PFSK-1 (cell line): ENCODE results near the gene CACNA1C.

Experiments used
- FOXP2 ChIP-seq: optimal IDR thresholded peaks from 2 replicates; pipeline ENCODE3; 2011; ENCODE audit warnings: borderline replicate concordance, control low read depth, inconsistent platforms; ENCODE audit not compliant: insufficient read depth; ENCODE audit errors: extremely low read length, extremely low read depth
- POLR2AphosphoS5 ChIP-seq: IDR thresholded peaks from 2 replicates; pipeline ENCODE4 v1.6.1; 2012; ENCODE audit warnings: low read depth, mild to moderate bottlenecking, control low read depth, low read length, moderate library complexity
- SIN3A ChIP-seq: IDR thresholded peaks from 2 replicates; pipeline ENCODE4 v1.6.1; 2012; ENCODE audit warnings: mild to moderate bottlenecking, low read length, moderate library complexity, borderline replicate concordance; ENCODE audit not compliant: insufficient read depth
- TAF1 ChIP-seq: IDR thresholded peaks from 2 replicates; pipeline ENCODE4 v1.6.1; 2012; ENCODE audit warnings: low read length, control low read depth, borderline replicate concordance; ENCODE audit not compliant: insufficient read depth
- TF ChIP-seq, protein P1 (sequence below), 2 experiments: IDR thresholded peaks; 2 replicates each; pipeline versions ENCODE4 v1.6.1 to v1.8.0; 2011 to 2012; ENCODE audit warnings: low read depth in 2 of 2, low read length in 2 of 2, control low read depth in 1 of 2, inconsistent platforms in 1 of 2, mild to moderate bottlenecking in 1 of 2, moderate library complexity in 1 of 2; ENCODE audit not compliant: insufficient read depth in 1 of 2

The CACNA1C gene

GRCh38 chr12:2387103-2387834, 334.5 kb downstream of the CACNA1C start:
- TF ChIP-seq TAF1 (no peak), POLR2AphosphoS5 (no peak), SIN3A (no peak), FOXP2 (no peak)
- TF ChIP-seq, protein P1, sequence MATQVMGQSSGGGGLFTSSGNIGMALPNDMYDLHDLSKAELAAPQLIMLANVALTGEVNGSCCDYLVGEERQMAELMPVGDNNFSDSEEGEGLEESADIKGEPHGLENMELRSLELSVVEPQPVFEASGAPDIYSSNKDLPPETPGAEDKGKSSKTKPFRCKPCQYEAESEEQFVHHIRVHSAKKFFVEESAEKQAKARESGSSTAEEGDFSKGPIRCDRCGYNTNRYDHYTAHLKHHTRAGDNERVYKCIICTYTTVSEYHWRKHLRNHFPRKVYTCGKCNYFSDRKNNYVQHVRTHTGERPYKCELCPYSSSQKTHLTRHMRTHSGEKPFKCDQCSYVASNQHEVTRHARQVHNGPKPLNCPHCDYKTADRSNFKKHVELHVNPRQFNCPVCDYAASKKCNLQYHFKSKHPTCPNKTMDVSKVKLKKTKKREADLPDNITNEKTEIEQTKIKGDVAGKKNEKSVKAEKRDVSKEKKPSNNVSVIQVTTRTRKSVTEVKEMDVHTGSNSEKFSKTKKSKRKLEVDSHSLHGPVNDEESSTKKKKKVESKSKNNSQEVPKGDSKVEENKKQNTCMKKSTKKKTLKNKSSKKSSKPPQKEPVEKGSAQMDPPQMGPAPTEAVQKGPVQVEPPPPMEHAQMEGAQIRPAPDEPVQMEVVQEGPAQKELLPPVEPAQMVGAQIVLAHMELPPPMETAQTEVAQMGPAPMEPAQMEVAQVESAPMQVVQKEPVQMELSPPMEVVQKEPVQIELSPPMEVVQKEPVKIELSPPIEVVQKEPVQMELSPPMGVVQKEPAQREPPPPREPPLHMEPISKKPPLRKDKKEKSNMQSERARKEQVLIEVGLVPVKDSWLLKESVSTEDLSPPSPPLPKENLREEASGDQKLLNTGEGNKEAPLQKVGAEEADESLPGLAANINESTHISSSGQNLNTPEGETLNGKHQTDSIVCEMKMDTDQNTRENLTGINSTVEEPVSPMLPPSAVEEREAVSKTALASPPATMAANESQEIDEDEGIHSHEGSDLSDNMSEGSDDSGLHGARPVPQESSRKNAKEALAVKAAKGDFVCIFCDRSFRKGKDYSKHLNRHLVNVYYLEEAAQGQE (IDR thresholded peaks at IDR 0.05; ENCODE audit: insufficient read depth in 1 of 2, low read depth in 2 of 2, low read length in 2 of 2) = no peak

DNA sequence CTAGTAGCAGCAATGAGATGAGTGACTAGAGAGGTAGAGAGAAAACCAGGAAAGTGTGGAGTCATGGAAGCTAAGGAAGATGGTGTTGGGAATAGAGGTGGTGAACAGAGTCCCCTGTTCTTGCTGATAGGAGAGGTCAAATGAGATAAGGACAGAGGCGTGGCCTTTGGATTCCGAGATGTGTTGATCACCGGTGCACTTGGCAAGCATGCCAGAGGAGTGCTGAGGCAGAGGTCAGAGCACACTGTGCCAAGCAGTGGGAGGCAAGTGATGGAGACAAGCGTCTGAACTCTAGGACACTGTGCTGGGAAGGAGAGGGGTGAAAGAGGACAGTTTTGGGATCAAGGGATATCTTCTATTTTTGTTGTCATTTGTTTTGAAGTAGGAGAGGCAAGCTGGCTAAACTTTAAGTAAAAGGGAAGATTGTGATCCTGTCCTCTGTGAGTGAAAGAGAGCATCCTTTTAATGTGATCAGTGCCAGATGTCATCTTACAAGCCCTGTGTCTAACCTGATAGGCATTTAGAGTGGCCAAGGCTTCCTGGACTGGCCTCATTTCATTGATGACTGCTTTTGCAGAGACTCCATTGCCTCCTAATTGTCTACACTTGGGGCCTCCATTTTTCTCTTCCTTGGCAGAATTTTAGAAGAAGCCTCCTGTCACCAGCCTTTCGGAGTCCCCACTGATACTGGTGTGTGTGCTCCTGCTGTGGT, 336.4 kb downstream of the CACNA1C start:
- no peak for TF ChIP-seq TAF1
- TF ChIP-seq SIN3A = no peak
- TF ChIP-seq, protein P1 (IDR thresholded peaks at IDR 0.05; ENCODE audit: insufficient read depth in 1 of 2, low read depth in 2 of 2, low read length in 2 of 2) = no peak
- TF ChIP-seq FOXP2 = no peak
- no peak for TF ChIP-seq POLR2AphosphoS5

- no peak for TF ChIP-seq TAF1
- TF ChIP-seq SIN3A = no peak
- TF ChIP-seq, protein P1 (IDR thresholded peaks at IDR 0.05; ENCODE audit: insufficient read depth in 1 of 2, low read depth in 2 of 2, low read length in 2 of 2) = no peak
- no peak for TF ChIP-seq POLR2AphosphoS5
- no peak for TF ChIP-seq FOXP2
Measured at GRCh38 chr12:2390133-2390532, 337.3 kb downstream of the CACNA1C start.

- TF ChIP-seq, protein P1 (IDR thresholded peaks at IDR 0.05; ENCODE audit: insufficient read depth in 1 of 2, low read depth in 2 of 2, low read length in 2 of 2) = no peak
- TF ChIP-seq POLR2AphosphoS5 (no peak), SIN3A (no peak), TAF1 (no peak), FOXP2 (no peak)
Measured at GRCh38 chr12:2390850-2391390, 338.1 kb downstream of the CACNA1C start.
